Fibroblast of mammary gland (primary cell): ENCODE results near the gene OXNAD1.

Source experiments
- DNase-seq: peaks from one replicate; pipeline ENCODE4 v3.0.0-alpha.2; 2010; ENCODE audit warnings: low read depth
- H3K4me3 ChIP-seq: 2 replicates; pipeline ENCODE4 v1.5.1; 2011; ENCODE audit warnings: low read depth, mild to moderate bottlenecking, low read length, moderate library complexity; ENCODE audit not compliant: control insufficient read depth
- CTCF ChIP-seq: conservative IDR thresholded peaks from 2 replicates; pipeline ENCODE4 v1.5.1; 2011; ENCODE audit warnings: low read depth, low read length, inconsistent platforms; ENCODE audit not compliant: control insufficient read depth, insufficient read depth

Gene OXNAD1

GRCh38 chr3:16329036-16329825, 64.2 kb downstream of the OXNAD1 start:
- H3K4me3 ChIP-seq: no peak overlapping the region
- peak; percentile 14 for DNase-seq
- TF ChIP-seq CTCF: no peak

- no peak overlapping the region for H3K4me3 ChIP-seq
- DNase-seq: no peak
- TF ChIP-seq CTCF: no peak
These were observed 64.8 kb downstream of the OXNAD1 start for GRCh38 chr3:16329826-16330129.

- TF ChIP-seq CTCF: no peak
- H3K4me3 ChIP-seq: no peak overlapping the region
- no peak for DNase-seq
These were observed 65.3 kb downstream of the OXNAD1 start for GRCh38 chr3:16330351-16330750.

GRCh38 chr3:16331319-16331883, 66.4 kb downstream of the OXNAD1 start:
- TF ChIP-seq CTCF: no peak
- no peak for DNase-seq
- H3K4me3 ChIP-seq: no peak overlapping the region

- TF ChIP-seq CTCF: no peak
- H3K4me3 ChIP-seq: no peak overlapping the region
- DNase-seq: peak; percentile 46
These were observed 68.0 kb downstream of the OXNAD1 start for GRCh38 chr3:16332904-16333426.

- DNase-seq: peak; percentile 86
- TF ChIP-seq CTCF: no peak
- no peak overlapping the region for H3K4me3 ChIP-seq
These were observed 69.9 kb downstream of the OXNAD1 start for GRCh38 chr3:16334909-16335308.
